GM18520 (cell line): ENCODE data around the gene ERLEC1.
"Not testable (repeated sequence)": the region's sequence is repeated elsewhere in the genome, so short reads cannot be mapped to it uniquely, and the experiment has no call there.

Source experiments
- ATAC-seq: cut with Tn5 transposase; IDR thresholded peaks from one replicate; pipeline ENCODE4 v1.9.1; 2021; ENCODE audit not compliant: unreplicated experiment

The ERLEC1 gene

GRCh38 chr2:53786705-53787613, at the start of gene ERLEC1, which contains the start of gene ASB3:
TSS of gene ERLEC1 (plus strand) at chr2:53787044. CDS start at chr2:53787211, 167 bp downstream.
TSS of gene ASB3 (minus strand) at chr2:53786953. CDS start at chr2:53765572, 21,381 bp downstream.
- ATAC-seq = peak; percentile 93

DNA sequence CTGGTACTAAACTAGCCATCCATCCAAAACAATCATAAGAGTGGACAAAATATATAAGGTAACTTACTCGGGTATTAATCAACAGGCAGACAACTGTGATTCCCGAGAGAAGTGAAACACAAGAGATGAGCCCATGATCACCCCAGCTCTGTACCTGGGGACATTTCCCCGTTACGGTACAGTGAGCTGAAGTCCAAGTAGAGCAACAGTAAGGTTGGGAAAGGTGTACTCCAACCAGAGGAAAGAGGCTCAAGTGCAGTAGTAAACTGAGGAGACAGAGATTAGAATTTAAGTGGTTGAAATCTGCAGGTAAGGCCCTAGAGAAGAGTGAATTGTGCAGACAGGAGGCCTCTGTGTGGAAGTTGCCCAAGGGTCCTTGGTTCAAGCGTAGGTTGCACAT, 49.8 kb upstream of the ERLEC1 start:
- no peak for ATAC-seq

DNA sequence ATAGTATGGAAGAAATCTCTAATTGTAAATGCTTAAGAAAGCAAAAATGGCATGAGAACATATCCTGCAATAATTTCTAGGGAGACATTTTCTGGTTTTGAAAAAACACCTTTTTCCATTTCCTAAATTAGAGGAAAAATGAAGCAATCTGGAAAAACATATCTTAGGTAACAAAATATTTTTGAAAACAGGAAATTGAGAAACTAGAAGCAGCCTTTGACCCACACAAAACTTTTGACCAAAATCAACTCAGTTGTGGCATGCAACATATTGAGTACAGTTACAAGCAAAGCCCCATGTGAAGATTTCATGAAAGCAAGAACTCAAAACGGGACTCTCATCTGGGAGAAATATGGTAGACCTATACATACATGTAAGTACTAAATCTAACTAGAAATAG, 47.8 kb upstream of the ERLEC1 start:
- no peak for ATAC-seq

DNA sequence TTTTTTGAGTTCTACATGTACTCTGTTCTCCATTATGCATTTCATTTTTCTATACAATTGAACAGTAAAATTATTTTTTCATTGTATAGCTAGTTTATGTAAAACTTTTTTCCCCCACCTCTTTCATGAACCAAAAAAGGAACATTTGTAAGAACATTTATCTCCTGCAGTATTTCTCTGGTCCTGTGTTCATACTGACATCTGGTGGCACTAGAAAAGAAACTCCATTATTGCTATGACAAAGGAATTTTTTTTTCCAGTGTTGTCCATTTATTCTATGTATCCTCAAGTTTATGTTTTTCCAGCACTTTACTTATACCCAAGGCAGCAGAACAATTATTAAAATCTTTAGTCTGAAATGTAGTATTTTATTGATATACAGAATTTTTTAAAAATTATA, 46.7 kb upstream of the ERLEC1 start:
- ATAC-seq = no peak

DNA sequence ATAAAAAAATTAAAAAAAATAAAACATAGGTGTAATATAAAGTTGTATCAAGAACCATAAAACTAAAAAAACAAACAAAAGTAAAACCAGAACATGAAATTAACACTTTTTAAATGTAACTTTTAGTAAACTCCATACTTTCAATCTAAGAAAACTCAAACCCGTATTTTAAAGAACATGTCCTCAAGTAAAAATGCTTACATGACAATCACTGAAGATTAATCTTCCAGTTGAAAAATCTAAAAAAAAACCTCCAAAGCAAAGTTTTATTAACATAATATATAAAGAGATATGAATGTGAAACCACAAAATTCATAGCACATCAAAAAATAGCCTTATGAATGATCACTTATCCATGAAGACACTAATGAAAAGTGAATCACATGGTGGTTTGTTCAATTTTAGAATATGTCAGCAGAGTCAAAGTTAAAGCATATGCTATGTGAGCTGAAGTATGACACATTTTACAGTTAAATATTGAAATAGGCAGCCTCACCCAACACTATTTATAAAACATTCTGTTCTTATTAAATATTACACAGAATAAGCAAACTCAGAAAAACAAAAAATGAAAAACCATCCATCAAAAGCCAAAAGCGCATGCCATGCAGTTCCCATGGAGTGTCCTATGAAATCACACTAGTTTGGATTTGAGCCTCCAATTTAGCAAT, 42.3 kb upstream of the ERLEC1 start:
- no peak for ATAC-seq

DNA sequence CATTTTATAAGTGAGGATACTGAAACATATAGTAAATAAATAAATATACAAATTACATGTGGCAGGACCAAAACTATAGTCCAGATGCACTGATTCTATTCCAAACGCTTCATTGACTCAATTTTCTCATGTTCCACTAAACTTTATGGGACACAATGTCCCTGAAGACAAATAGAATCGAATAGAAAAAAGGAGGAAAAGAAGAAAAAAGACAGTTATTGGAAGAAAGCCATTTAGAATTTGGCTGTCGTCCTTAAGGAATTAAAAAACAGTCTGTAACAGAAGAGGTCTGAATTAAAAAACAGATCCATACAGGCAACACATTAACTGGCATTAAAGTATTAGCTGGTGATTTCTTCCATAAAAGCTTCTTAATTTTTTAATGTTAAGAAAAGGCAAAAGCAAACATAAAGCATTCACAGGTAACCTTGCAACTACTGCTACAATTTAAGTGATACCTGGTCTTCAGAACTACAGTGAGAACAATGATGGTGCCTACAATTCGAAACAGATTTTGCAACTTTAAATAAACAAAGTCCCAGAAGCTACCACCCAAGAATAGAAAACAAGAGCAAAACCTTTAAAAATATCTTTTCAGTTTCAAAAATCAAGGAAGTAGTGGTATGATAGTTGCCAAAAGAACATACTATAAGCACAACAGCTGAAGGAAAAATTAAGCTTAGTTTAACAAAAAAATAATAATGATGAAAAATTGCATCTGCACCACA, 36.6 kb upstream of the ERLEC1 start:
- ATAC-seq = no peak

DNA sequence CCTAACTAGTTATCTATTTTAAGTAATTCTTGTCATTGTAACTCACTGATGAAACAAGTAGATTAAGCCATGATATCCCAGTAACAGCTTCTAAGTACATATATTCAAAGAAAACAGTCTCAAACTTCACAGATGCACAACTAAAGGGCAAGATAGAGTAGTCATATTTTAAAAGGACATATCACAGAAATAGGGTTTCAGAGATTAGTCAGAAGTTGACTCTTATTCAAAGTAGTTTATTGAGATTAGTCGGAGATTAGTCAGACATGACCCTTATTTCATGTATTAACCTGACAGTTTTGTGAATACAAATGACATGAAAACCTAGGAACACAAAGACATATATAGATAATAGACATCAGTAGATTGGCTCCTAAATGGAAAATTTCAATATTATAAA, 35.1 kb upstream of the ERLEC1 start:
- peak; percentile 98 for ATAC-seq

DNA sequence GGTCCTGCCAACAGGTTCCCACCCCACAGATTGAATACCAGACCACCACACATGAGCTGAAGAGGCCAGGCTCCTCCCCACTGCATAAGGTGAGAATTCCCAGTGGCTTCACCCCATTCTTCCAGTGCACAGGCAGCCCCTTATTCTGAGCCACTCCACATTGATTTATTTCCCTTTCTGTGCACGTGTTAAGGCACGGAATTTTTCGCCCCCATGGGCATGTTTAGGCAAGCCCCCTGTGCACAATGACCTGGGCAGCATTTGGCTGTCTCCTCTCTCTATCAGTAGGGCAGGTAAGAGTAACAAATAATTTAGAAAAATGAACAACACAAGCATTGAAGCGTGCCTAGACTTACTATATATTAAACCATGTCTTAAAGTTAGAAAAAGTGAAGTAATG, 34.5 kb upstream of the ERLEC1 start:
- no peak for ATAC-seq

DNA sequence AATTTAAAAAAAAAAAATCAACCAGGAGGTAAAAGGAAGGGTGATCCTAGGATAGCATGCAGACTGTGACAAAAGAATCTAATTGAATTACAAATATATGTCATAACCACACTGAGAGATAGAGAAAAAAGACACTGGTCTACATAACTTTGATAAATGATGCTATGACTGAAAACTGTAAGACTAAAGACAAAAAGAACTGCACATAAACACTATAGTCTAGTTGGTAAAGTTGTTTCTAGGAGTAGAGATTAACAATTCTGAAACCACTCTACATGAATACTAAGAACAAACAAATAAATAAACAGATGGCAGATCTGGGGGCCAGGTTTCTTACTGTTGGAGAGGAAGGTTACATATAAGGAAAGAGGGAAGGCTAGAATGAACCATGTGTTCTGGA, 33.8 kb upstream of the ERLEC1 start:
- ATAC-seq = no peak

GRCh38 chr2:53755121-53755520, 31.7 kb upstream of the ERLEC1 start:
- ATAC-seq = no peak

- ATAC-seq = no peak
These were observed 30.2 kb upstream of the ERLEC1 start for GRCh38 chr2:53756644-53757043.

DNA sequence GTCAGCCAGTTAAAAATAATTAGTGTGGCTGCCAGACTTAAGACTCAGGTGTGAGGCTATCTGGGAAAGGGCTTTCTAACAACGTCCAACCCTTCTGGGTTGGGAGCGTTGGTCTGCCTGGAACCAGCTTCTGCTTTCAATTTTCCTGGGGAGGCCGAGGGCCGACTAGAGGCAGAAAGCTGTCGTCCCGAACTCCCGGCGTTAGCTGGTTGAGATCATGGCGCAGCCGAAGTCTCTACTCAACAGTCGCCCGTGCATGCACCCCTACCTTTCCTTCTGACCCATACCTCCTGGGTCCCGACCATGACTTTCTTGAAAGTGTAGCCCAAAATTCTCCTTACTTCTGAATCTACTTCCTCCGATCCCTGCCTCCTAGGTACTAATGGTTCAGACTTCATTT, 29.6 kb upstream of the ERLEC1 start:
- not testable (repeated sequence) for ATAC-seq

DNA sequence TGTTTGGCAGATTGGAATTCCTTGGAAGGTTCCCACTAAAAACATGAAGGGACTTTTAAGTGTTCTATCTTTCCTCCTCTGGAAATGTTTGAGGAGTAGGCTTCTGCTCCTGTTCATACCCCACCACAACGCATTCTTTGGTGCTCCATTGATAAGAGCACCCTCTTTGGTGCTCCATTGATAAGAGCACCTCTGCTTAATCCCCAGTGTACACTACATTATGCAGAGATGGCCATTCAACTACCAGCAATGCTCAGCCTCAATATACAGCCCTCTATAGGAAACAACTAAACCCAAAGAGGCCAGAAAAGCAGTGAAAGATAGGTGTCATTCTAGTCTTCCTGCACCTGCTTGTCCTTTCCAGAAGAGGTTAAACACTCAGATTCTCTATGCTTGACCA, 21.1 kb upstream of the ERLEC1 start:
- ATAC-seq = no peak

- peak; percentile 84 for ATAC-seq
These were observed 19.2 kb upstream of the ERLEC1 start, which contains the start of gene CHAC2 for GRCh38 chr2:53767405-53768241. TSS of gene CHAC2 (plus strand) at chr2:53767804. CDS start at chr2:53767887, 83 bp downstream.

GRCh38 chr2:53768242-53768542, 18.7 kb upstream of the ERLEC1 start:
- ATAC-seq = peak; percentile 25

DNA sequence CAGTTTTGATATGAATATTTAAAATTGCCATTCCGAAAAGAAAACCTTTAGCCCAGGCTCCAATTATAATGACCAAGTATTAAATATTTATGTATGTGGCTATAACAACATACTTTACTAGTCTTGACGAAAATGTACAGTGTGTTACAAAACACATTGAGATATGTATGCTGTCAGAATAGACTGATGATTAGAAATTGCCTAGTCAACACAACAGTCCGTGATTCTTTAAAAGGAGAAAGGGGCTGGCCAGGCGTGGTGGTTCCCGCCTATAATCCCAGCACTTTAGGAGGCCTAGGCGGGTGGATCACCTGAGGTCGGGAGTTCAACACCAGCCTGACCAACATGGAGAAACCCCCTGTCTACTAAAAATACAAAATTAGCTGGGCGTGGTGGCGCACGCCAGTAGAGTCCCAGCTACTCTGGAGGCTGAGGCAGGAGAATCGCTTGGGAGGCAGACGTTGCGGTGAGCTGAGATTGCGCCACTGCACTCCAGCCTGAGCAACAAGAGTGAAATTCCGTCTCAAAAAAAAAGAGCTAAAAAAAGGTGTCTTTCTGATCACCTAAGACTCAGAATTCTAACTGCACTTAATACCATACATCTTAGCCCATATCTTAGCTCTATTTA, 17.4 kb upstream of the ERLEC1 start:
- ATAC-seq = no peak

- no peak for ATAC-seq
These were observed 16.6 kb upstream of the ERLEC1 start for GRCh38 chr2:53770264-53770663.

GRCh38 chr2:53777134-53777533, 9.7 kb upstream of the ERLEC1 start:
- ATAC-seq = no peak

DNA sequence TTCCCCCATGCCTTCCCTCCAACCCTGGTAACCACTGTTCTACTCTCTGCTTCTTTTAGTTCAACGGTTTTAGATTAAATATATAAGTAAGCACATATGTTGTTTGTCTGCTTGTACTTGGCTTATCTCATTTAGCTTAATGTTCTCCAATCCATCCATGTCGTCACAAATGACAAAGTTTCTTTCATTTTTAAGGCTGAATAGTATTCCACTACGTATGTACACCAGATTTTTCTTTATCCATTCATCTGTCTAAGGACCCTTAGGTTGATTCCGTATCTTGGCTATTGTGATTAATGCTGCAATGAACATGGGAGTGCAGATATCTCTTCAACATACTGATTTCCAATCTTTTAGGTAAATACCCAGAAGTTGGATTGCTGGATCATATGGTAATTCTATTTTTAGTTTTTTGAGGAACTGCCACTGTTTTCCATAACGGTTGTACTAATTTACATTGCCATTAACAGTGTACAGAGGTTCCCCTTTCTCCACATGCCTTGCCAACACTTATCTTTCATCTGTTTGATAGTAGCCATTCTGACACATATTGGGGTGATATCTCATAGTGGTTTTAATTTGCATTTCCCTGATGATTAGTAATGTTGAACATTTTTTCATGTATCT, 8.2 kb upstream of the ERLEC1 start:
- no peak for ATAC-seq

DNA sequence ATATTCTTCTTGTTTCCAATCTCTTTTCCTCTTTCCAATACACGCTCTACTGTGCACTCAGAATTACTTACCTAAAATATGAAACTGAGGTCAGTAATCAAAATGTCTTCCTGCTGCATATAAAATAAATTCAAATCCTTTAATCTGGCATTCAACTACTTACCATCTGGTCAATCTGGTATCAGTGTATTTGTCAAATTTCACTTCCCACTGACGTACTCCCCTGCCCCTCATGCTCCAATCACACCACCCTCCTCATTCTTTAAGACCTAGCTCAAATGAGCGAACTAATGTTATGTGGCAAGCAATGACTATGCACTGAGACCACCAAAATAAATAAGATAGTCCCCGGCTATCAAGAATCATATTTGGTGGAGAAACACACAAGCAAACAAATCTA, 6.8 kb upstream of the ERLEC1 start:
- no peak for ATAC-seq
